GM12878 (cell line): ENCODE results near the gene PRTN3. TPM values are rescaled to one million over a fixed set of nuclear protein-coding genes. Genes with fewer than 3 reads are reported as not detected.

Experiments used
- ATAC-seq: fragments of 200-7000 bp; cut with Tn5 transposase; 3 replicates; pipeline ENCODE4 v1.9.1; 2020; ENCODE audit warnings: mild to moderate bottlenecking, moderate library complexity
- BruUV-seq: library from RNA; stranded (reverse); fragments of 400-500 nt; replicated peaks from 2 replicates; lab custom pipeline; 2021; lab: Mats Ljungman, UMichigan
- CTCF ChIA-PET: fragments of 300-600 bp; sonication (Branson Sonifier 250); formaldehyde crosslinking; extraction: SDS; loops from one replicate; lab custom pipeline; 2021; ENCODE audit warnings: inconsistent platforms; lab: Yijun Ruan, JAX
- POLR2A ChIA-PET: fragments of 350-600 bp; formaldehyde crosslinking; extraction: SDS; loops from one replicate; lab custom pipeline; 2021; ENCODE audit warnings: inconsistent platforms; lab: Charles Lee
- RAD21 ChIA-PET: fragments of 300-600 bp; sonication (Branson Sonifier 250); formaldehyde crosslinking; loops from one replicate; lab custom pipeline; 2023; ENCODE audit warnings: antibody characterized with exemption; ENCODE audit not compliant: unreplicated experiment; lab: Charles Lee
- SMC1A ChIA-PET: fragments of 300-600 bp; sonication (Branson Sonifier 250); formaldehyde crosslinking; loops from one replicate; lab custom pipeline; 2023; ENCODE audit not compliant: unreplicated experiment, uncharacterized antibody; lab: Charles Lee
- DNase-seq: peaks from one replicate; pipeline ENCODE4 v3.0.0-alpha.2; 2011; ENCODE audit warnings: low read depth, low spot score
- FAIRE-seq: peaks from 3 replicates; lab custom pipeline; 2011; peaks lifted over from hg19 to GRCh38; lab: Jason Lieb, UNC
- H2AFZ ChIP-seq: 2 replicates; pipeline ENCODE4 v1.6.0; 2011; ENCODE audit warnings: low read depth, low read length, control low read depth; ENCODE audit not compliant: control insufficient read depth
- H3K27ac ChIP-seq: 2 replicates; pipeline ENCODE4 v1.5.1; 2011; ENCODE audit warnings: control low read depth; ENCODE audit not compliant: control insufficient read depth, insufficient read depth
- H3K27me3 ChIP-seq, 2 experiments: replicated peaks in 1 of 2; 2 replicates each; pipeline versions ENCODE4 v1.6.0 to v1.6.1; 2011; ENCODE audit warnings: low read length in 1 of 2; ENCODE audit not compliant: control insufficient read depth in 2 of 2, insufficient read depth in 2 of 2
- H3K36me3 ChIP-seq, 2 experiments: 2 replicates each; pipeline ENCODE4 v1.5.1; 2011; ENCODE audit warnings: low read length in 1 of 2; ENCODE audit not compliant: control insufficient read depth in 2 of 2, insufficient read depth in 2 of 2
- H3K4me1 ChIP-seq: 2 replicates; pipeline ENCODE4 v1.6.1; 2011; ENCODE audit warnings: mild to moderate bottlenecking, low read length, moderate library complexity, mixed read lengths; ENCODE audit not compliant: control insufficient read depth, insufficient read depth
- H3K4me2 ChIP-seq: 2 replicates; pipeline ENCODE4 v1.6.0; 2011; ENCODE audit warnings: control low read depth; ENCODE audit not compliant: control insufficient read depth, insufficient read depth
- H3K4me3 ChIP-seq: fragments of 200-600 bp; sonication (generic); 2 replicates; pipeline ENCODE4 v1.5.1; 2016
- H3K79me2 ChIP-seq: 2 replicates; pipeline ENCODE4 v1.6.0; 2011; ENCODE audit warnings: low read length; ENCODE audit not compliant: control insufficient read depth, insufficient read depth
- H3K9ac ChIP-seq: 2 replicates; pipeline ENCODE4 v1.8.0; 2011; ENCODE audit warnings: low read length, control low read depth, mixed read lengths; ENCODE audit not compliant: control insufficient read depth, insufficient read depth
- H3K9me3 ChIP-seq: replicated peaks from 3 replicates; pipeline ENCODE4 v1.5.1; 2011; ENCODE audit warnings: mild to moderate bottlenecking, low read length; ENCODE audit not compliant: control insufficient read depth, insufficient read depth
- H4K20me1 ChIP-seq: 2 replicates; pipeline ENCODE4 v1.6.0; 2011; ENCODE audit not compliant: control insufficient read depth, insufficient read depth
- BCL3 ChIP-seq: IDR thresholded peaks from 2 replicates; pipeline ENCODE4 v1.6.1; 2011; ENCODE audit warnings: borderline replicate concordance, low read depth, mild to moderate bottlenecking, moderate library complexity, low read length; ENCODE audit not compliant: insufficient read depth, poor library complexity, severe bottlenecking
- EP300 ChIP-seq, 2 experiments: fragments of 150-350 bp in 1 of 2; IDR thresholded peaks; 2 replicates each; pipeline ENCODE4 v1.6.1; 2011 to 2012; ENCODE audit warnings: low read depth in 2 of 2, low read length in 2 of 2, borderline replicate concordance in 1 of 2, improper control_type of control experiment in 1 of 2, inconsistent platforms in 1 of 2; ENCODE audit not compliant: control insufficient read depth in 1 of 2
- ETV6 ChIP-seq, 2 experiments: fragments of 450-650 bp in 1 of 2; IDR thresholded peaks in 1 of 2; conservative IDR thresholded peaks in 1 of 2; 2 replicates each; pipeline ENCODE4 v1.6.1; 2014; ENCODE audit warnings: antibody characterized with exemption in 1 of 2, borderline replicate concordance in 1 of 2, low read depth in 1 of 2, mild to moderate bottlenecking in 1 of 2, moderate library complexity in 1 of 2
- FOS ChIP-seq: IDR thresholded peaks from 3 replicates; pipeline ENCODE4 v1.6.1; 2011; ENCODE audit warnings: borderline replicate concordance; ENCODE audit not compliant: insufficient read length; ENCODE audit errors: extremely low read depth
- IRF4 ChIP-seq: IDR thresholded peaks from 2 replicates; pipeline ENCODE4 v1.6.1; 2011; ENCODE audit warnings: low read depth, low read length
- IRF5 ChIP-seq: fragments of 450-650 bp; IDR thresholded peaks from 2 replicates; pipeline ENCODE4 v1.6.1; 2017; ENCODE audit warnings: borderline replicate concordance
- NRF1 ChIP-seq: conservative IDR thresholded peaks from 2 replicates; pipeline ENCODE4 v1.6.1; 2011; ENCODE audit warnings: mild to moderate bottlenecking, low read depth, low read length, improper control_type of control experiment
- PML ChIP-seq: IDR thresholded peaks from 2 replicates; pipeline ENCODE4 v1.6.1; 2012; ENCODE audit warnings: low read length, inconsistent platforms
- SMARCA5 ChIP-seq: fragments of 450-650 bp; IDR thresholded peaks from 2 replicates; pipeline ENCODE4 v1.6.1; 2017; ENCODE audit warnings: mild to moderate bottlenecking
- SREBF1 ChIP-seq: IDR thresholded peaks from 2 replicates; pipeline ENCODE4 v1.6.1; 2012; ENCODE audit warnings: mild to moderate bottlenecking, low read length
- SUZ12 ChIP-seq: fragments of 200-600 bp; sonication (generic); IDR thresholded peaks from one replicate; pipeline ENCODE4 v1.6.1; 2018; ENCODE audit warnings: antibody characterized with exemption, mild to moderate bottlenecking; ENCODE audit not compliant: unreplicated experiment
- TARDBP ChIP-seq: IDR thresholded peaks from 2 replicates; pipeline ENCODE4 v1.6.1; 2016; ENCODE audit warnings: borderline replicate concordance
- TCF7 ChIP-seq: IDR thresholded peaks from 2 replicates; pipeline ENCODE4 v1.6.1; 2014; ENCODE audit warnings: antibody characterized with exemption, borderline replicate concordance
- ZBTB33 ChIP-seq: fragments of 450-650 bp; IDR thresholded peaks from 2 replicates; pipeline ENCODE4 v1.6.1; 2017; ENCODE audit warnings: mild to moderate bottlenecking
- ZNF622 ChIP-seq: fragments of 450-650 bp; IDR thresholded peaks from 2 replicates; pipeline ENCODE4 v1.6.1; 2017; ENCODE audit warnings: mild to moderate bottlenecking, inconsistent platforms
- ZSCAN29 ChIP-seq: fragments of 450-650 bp; IDR thresholded peaks from 2 replicates; pipeline ENCODE4 v1.6.1; 2017; ENCODE audit warnings: mild to moderate bottlenecking, moderate library complexity
- WGBS: methylation state at CpG from one replicate; pipeline ENCODE4 v1.1.6; 2016; ENCODE audit warnings: low lambda C conversion rate; ENCODE audit not compliant: insufficient replicate concordance, insufficient coverage; ENCODE audit errors: missing lambda C conversion rate; 5-methylcytosine and 5-hydroxymethylcytosine counted together
- in situ Hi-C: fragments of 300-500 bp; cut with MboI; formaldehyde crosslinking; loops from 9 replicates; pipeline ENCODE4 v1.14.3; 2018; ENCODE audit warnings: mixed read lengths
- intact Hi-C: fragments of 100-400 bp; cut with micrococcal nuclease; formaldehyde crosslinking; loops from one replicate; pipeline ENCODE4 v1.14.2; 2022; ENCODE audit not compliant: unreplicated experiment
- polyA plus RNA-seq, 11 experiments: library from polyadenylated mRNA; depleted of rRNA in 4 of 11; unstranded in 6 of 11; stranded (reverse) in 5 of 11; fragments of >200 nt; fragmentation: Nextera tagmentation in 4 of 11; fragmentation: Illumina TruSeq in 1 of 11; extraction: Ambion mirVana in 4 of 11; extraction: Trizol in 1 of 11; gene quantifications; 1 replicate in 1 of 11; 2 replicates in 10 of 11; pipeline versions ENCODE4 v1.2.1 to v1.2.3, GENCODE V29; 2011 to 2016; ENCODE audit warnings: inconsistent platforms in 2 of 11, missing spikeins in 2 of 11, low read depth in 1 of 11
- total RNA-seq, 4 experiments: library from RNA; depleted of rRNA in 3 of 4; stranded (reverse); fragments of >200 nt in 3 of 4; fragmentation: Illumina TruSeq in 1 of 4; extraction: Trizol in 1 of 4; gene quantifications; 2 replicates each; pipeline versions ENCODE4 v1.2.1 to v1.2.3, GENCODE V29; 2013 to 2021

Gene PRTN3
- total and polyA plus RNA-seq, 10 of the 15 experiments (the other 5 are each of a cell fraction or from before 2014, with no cell fraction given) = 0.08 TPM; not detected in 9

GRCh38 chr19:897442-898039 lies 56.7 kb downstream of the PRTN3 start:
- Histone ChIP-seq H3K4me1 (no peaks in the 10 kb centered on the region), H3K36me3 (peaks cover 0 to 6% of the 10 kb centered on the region in 2 experiments; a peak in 2 of 4 replicates), H4K20me1 (no peaks in the 10 kb centered on the region), H3K27ac (no peak overlapping the region), H3K9me3 (no peaks in the 10 kb centered on the region), H3K9ac (no peak overlapping the region), H2AFZ (no peak overlapping the region), H3K79me2 (peaks cover under 1% of the 10 kb centered on the region), H3K4me2 (no peak overlapping the region), H3K27me3 (no peaks in the 10 kb centered on the region), H3K4me3 (no peak overlapping the region)
- WGBS = 99% methylated on average over 26 of the region's 26 CpGs
- CTCF ChIA-PET = interaction anchor here (0.8 kb wide), 1 partner anchor 34 kb away, joined by 3 read pairs; no protein-coding TSS in a partner anchor
- intact Hi-C loops = no loop called here
- no peak for TF ChIP-seq PML
- no peak for TF ChIP-seq ZNF622
- TF ChIP-seq TCF7 = no peak
- TF ChIP-seq BCL3 = no peak
- TF ChIP-seq SMARCA5 = no peak
- TF ChIP-seq SREBF1 = no peak
- TF ChIP-seq IRF5 = no peak
- TF ChIP-seq FOS = no peak
- TF ChIP-seq SUZ12 = no peak
- TF ChIP-seq ZSCAN29 = no peak
- TF ChIP-seq ZBTB33 = no peak
- no peak for TF ChIP-seq NRF1
- TF ChIP-seq IRF4 = no peak
- no peak for TF ChIP-seq ETV6 (conservative IDR thresholded peaks at IDR 0.05 in 1 of 2, IDR thresholded peaks at IDR 0.05 in 1 of 2; ENCODE audit: borderline replicate concordance in 1 of 2, low read depth in 1 of 2)
- no peak for TF ChIP-seq EP300 (IDR thresholded peaks at IDR 0.05; ENCODE audit: borderline replicate concordance in 1 of 2, control insufficient read depth in 1 of 2, low read depth in 2 of 2, low read length in 2 of 2)
- no peak for TF ChIP-seq TARDBP
- in situ Hi-C loops = no loop called here
- ATAC-seq (no peak), DNase-seq (no peak), FAIRE-seq (no peak)
- SMC1A ChIA-PET = interaction anchor here (3.0 kb wide), 1 partner anchor 10 kb away, joined by 9 read pairs; no protein-coding TSS in a partner anchor
- BruUV-seq = no TSS peak
- RAD21 ChIA-PET = no interaction called here
- POLR2A ChIA-PET = interaction anchor here (0.6 kb wide), 1 partner anchor 11 kb away, joined by 4 read pairs; no protein-coding TSS in a partner anchor
